H9 (cell line): Measurements from ENCODE around the gene PITRM1. TPM values are rescaled to one million over a fixed set of nuclear protein-coding genes. Genes with fewer than 3 reads are reported as not detected.
A peak's percentile ranks its signal among the peaks of the same experiment; 100 is the strongest.

Source experiments
- DNase-seq: peaks from one replicate; pipeline ENCODE4 v3.0.0-alpha.2; 2017
- H2AFZ ChIP-seq: one replicate; pipeline ENCODE4 v1.6.1; 2013; ENCODE audit warnings: mild to moderate bottlenecking, low read length, control low read depth, moderate library complexity
- H2AK5ac ChIP-seq: 2 replicates; pipeline ENCODE4 v1.6.1; 2013; ENCODE audit warnings: low read length, control low read depth, mixed read lengths; ENCODE audit not compliant: insufficient read length
- H2BK120ac ChIP-seq: one replicate; pipeline ENCODE4 v1.6.1; 2013; ENCODE audit warnings: low read depth, mild to moderate bottlenecking, low read length, control low read depth, inconsistent platforms; ENCODE audit not compliant: poor library complexity, severe bottlenecking
- H2BK12ac ChIP-seq: 2 replicates; pipeline ENCODE4 v1.6.1; 2013; ENCODE audit warnings: low read length, control low read depth, mixed read lengths, low read depth; ENCODE audit not compliant: insufficient read length
- H2BK15ac ChIP-seq: 2 replicates; pipeline ENCODE4 v1.6.1; 2013; ENCODE audit warnings: low read depth, low read length, control low read depth
- H2BK20ac ChIP-seq: one replicate; pipeline ENCODE4 v1.6.1; 2013; ENCODE audit warnings: low read depth, mild to moderate bottlenecking, low read length, control low read depth, inconsistent platforms; ENCODE audit not compliant: poor library complexity, severe bottlenecking
- H2BK5ac ChIP-seq: 2 replicates; pipeline ENCODE4 v1.6.1; 2013; ENCODE audit warnings: low read length, control low read depth, mixed read lengths; ENCODE audit not compliant: insufficient read length
- H3K14ac ChIP-seq: 2 replicates; pipeline ENCODE4 v1.6.1; 2013; ENCODE audit warnings: low read length, control low read depth; ENCODE audit not compliant: insufficient read depth
- H3K18ac ChIP-seq: 2 replicates; pipeline ENCODE4 v1.6.1; 2013; ENCODE audit warnings: low read depth, mild to moderate bottlenecking, mixed read lengths, low read length, control low read depth; ENCODE audit not compliant: insufficient read length
- H3K23ac ChIP-seq: 2 replicates; pipeline ENCODE4 v1.6.1; 2013; ENCODE audit warnings: low read length, control low read depth, mixed read lengths, low read depth; ENCODE audit not compliant: insufficient read length
- H3K23me2 ChIP-seq: 2 replicates; pipeline ENCODE4 v1.6.1; 2013; ENCODE audit warnings: low read depth, mild to moderate bottlenecking, mixed read lengths, low read length, control low read depth; ENCODE audit not compliant: insufficient read length, poor library complexity, severe bottlenecking
- H3K27ac ChIP-seq: 2 replicates; pipeline ENCODE4 v1.5.1; 2013; ENCODE audit warnings: low read length, control low read depth, mixed read lengths, low read depth; ENCODE audit not compliant: insufficient read length
- H3K27me3 ChIP-seq: 2 replicates; pipeline ENCODE4 v1.6.1; 2013; ENCODE audit warnings: low read length, control low read depth, inconsistent platforms; ENCODE audit not compliant: insufficient read depth
- H3K4ac ChIP-seq: 2 replicates; pipeline ENCODE4 v1.6.1; 2013; ENCODE audit warnings: low read depth, mild to moderate bottlenecking, control low read depth, inconsistent platforms, low read length, moderate library complexity
- H3K4me1 ChIP-seq: 2 replicates; pipeline ENCODE4 v1.6.1; 2013; ENCODE audit warnings: low read length, control low read depth, inconsistent platforms; ENCODE audit not compliant: insufficient read depth
- H3K4me2 ChIP-seq: 2 replicates; pipeline ENCODE4 v1.6.1; 2013; ENCODE audit warnings: low read length, control low read depth, mixed read lengths; ENCODE audit not compliant: insufficient read length, insufficient read depth
- H3K56ac ChIP-seq: 2 replicates; pipeline ENCODE4 v1.6.1; 2013; ENCODE audit warnings: low read depth, mild to moderate bottlenecking, mixed read lengths, low read length, control low read depth; ENCODE audit not compliant: insufficient read length
- H3K79me1 ChIP-seq: 2 replicates; pipeline ENCODE4 v1.6.1; 2013; ENCODE audit warnings: low read depth, mild to moderate bottlenecking, moderate library complexity, low read length, control low read depth, inconsistent platforms; ENCODE audit not compliant: insufficient read depth, poor library complexity, severe bottlenecking
- H3K79me2 ChIP-seq: 2 replicates; pipeline ENCODE4 v1.6.1; 2013; ENCODE audit warnings: low read length, control low read depth, inconsistent platforms; ENCODE audit not compliant: insufficient read depth
- H3K9ac ChIP-seq: 2 replicates; pipeline ENCODE4 v1.6.1; 2013; ENCODE audit warnings: low read length, control low read depth, mixed read lengths; ENCODE audit not compliant: insufficient read length; ENCODE audit errors: extremely low read depth
- H3K9me3 ChIP-seq: one replicate; pipeline ENCODE4 v1.6.1; 2013; ENCODE audit warnings: low read depth, low read length, inconsistent platforms; ENCODE audit not compliant: control insufficient read depth
- H3T11ph ChIP-seq: one replicate; pipeline ENCODE4 v1.6.1; 2013; ENCODE audit warnings: mild to moderate bottlenecking, low read length, control low read depth, inconsistent platforms
- H4K20me1 ChIP-seq: one replicate; pipeline ENCODE4 v1.6.1; 2013; ENCODE audit not compliant: control insufficient read depth, insufficient read length, insufficient read depth
- H4K5ac ChIP-seq: 2 replicates; pipeline ENCODE4 v1.6.1; 2013; ENCODE audit warnings: low read depth, mild to moderate bottlenecking, mixed read lengths, low read length, control low read depth; ENCODE audit not compliant: insufficient read length
- H4K8ac ChIP-seq: replicated peaks from 2 replicates; pipeline ENCODE4 v1.6.1; 2013; ENCODE audit warnings: low read length, control low read depth, mixed read lengths, low read depth; ENCODE audit not compliant: insufficient read length
- H4K91ac ChIP-seq: 2 replicates; pipeline ENCODE4 v1.6.1; 2013; ENCODE audit warnings: low read depth, mild to moderate bottlenecking, moderate library complexity, mixed read lengths, low read length, control low read depth; ENCODE audit not compliant: insufficient read length
- H3K27ac Mint-ChIP-seq, 3 experiments: 2 replicates in 2 of 3; 3 replicates in 1 of 3; pipeline ENCODE4 v1.8.0; 2020 to 2021; ENCODE audit warnings: mixed read lengths in 3 of 3, mild to moderate bottlenecking in 1 of 3, moderate library complexity in 1 of 3
- H3K27me3 Mint-ChIP-seq: 2 replicates; pipeline ENCODE4 v1.8.0; 2021; ENCODE audit warnings: low read depth, mild to moderate bottlenecking, moderate library complexity, mixed read lengths
- H3K36me3 Mint-ChIP-seq, 3 experiments: 2 replicates in 2 of 3; 3 replicates in 1 of 3; pipeline ENCODE4 v1.8.0; 2020 to 2021; ENCODE audit warnings: low read depth in 3 of 3, mixed read lengths in 3 of 3; ENCODE audit not compliant: insufficient read depth in 1 of 3
- H3K4me1 Mint-ChIP-seq, 2 experiments: 2 replicates each; pipeline ENCODE4 v1.8.0; 2020; ENCODE audit warnings: mixed read lengths in 2 of 2
- H3K4me3 Mint-ChIP-seq, 2 experiments: 2 replicates in 1 of 2; 3 replicates in 1 of 2; pipeline ENCODE4 v1.8.0; 2020 to 2021; ENCODE audit warnings: mild to moderate bottlenecking in 2 of 2, mixed read lengths in 2 of 2, moderate library complexity in 1 of 2
- H3K9me3 Mint-ChIP-seq, 2 experiments: 2 replicates in 1 of 2; 3 replicates in 1 of 2; pipeline ENCODE4 v1.8.0; 2020; ENCODE audit warnings: mild to moderate bottlenecking in 2 of 2, mixed read lengths in 2 of 2, moderate library complexity in 1 of 2
- WGBS: extraction: QIAGEN DNeasy Blood & Tissue Kit; methylation state at CpG from one replicate; pipeline ENCODE4 v1.1.7; 2013; ENCODE audit warnings: missing lambda C conversion rate, low lambda C conversion rate, mixed read lengths; ENCODE audit not compliant: insufficient read length; ENCODE audit errors: extremely low coverage; 5-methylcytosine and 5-hydroxymethylcytosine counted together
- total RNA-seq: library from RNA; stranded (reverse); gene quantifications from 2 replicates; pipeline ENCODE4 v1.2.1, GENCODE V29; 2021
- TF ChIP-seq, protein P1 (sequence below): fragments of 200-600 bp; sonication (generic); conservative IDR thresholded peaks from 3 replicates; pipeline ENCODE4 v1.8.0; 2021; ENCODE audit warnings: antibody characterized with exemption, mild to moderate bottlenecking

PITRM1 gene
- total RNA-seq, 1 experiment from 2014 or later = 27.8 TPM

DNA sequence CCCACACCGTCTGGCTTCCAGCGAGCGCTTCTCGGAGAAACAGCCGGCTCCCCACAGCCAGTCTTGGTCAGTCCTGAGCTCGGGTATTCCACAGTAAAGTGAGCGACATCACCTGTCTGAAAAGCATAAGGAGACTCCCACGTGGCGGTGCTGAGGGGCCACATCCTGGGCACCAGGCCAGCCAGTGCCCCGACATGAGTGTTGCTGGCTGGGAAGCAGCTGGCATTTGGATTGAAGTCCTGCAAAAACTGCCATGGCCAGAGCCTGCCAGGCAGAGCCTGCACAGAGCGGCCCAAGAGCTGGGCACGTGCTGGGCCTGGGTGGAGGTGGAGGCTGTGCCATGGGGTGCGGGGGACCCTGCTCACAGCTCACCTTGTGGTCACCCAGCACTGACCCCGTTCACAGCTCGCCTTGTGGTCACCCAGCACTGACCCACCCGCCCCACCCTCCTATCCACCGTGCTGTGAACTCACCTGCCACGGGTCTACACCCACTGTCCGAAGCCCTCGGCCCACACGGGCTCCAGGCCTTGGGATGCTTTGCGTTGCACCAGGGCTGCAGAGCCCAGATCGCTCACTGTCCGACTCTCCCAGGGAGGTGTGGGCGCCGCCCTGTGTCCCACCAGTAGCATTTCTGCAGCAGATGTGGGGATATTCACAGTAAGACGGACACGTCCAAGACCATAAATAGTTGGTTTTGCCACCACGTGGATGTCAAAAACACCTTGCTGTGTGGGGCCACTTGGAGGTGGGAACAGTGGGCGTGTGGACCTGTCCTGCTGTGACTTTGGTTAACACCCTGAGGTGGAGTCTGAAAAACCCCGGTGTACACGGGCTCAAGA, 48.8 kb downstream of the PITRM1 start:
- TF ChIP-seq, protein P1, sequence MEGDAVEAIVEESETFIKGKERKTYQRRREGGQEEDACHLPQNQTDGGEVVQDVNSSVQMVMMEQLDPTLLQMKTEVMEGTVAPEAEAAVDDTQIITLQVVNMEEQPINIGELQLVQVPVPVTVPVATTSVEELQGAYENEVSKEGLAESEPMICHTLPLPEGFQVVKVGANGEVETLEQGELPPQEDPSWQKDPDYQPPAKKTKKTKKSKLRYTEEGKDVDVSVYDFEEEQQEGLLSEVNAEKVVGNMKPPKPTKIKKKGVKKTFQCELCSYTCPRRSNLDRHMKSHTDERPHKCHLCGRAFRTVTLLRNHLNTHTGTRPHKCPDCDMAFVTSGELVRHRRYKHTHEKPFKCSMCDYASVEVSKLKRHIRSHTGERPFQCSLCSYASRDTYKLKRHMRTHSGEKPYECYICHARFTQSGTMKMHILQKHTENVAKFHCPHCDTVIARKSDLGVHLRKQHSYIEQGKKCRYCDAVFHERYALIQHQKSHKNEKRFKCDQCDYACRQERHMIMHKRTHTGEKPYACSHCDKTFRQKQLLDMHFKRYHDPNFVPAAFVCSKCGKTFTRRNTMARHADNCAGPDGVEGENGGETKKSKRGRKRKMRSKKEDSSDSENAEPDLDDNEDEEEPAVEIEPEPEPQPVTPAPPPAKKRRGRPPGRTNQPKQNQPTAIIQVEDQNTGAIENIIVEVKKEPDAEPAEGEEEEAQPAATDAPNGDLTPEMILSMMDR = no peak
- H3K4me3 Mint-ChIP-seq = no peak overlapping the region
- no peak overlapping the region for H2AFZ ChIP-seq
- H2BK12ac ChIP-seq = no peak overlapping the region
- 0 out of 7 replicates have a peak overlapping the region, but pooled peaks of 1 of the 3 experiments have one; percentile 87 for H3K27ac Mint-ChIP-seq
- no peak overlapping the region for H3K4ac ChIP-seq
- H4K91ac ChIP-seq = no peak overlapping the region
- no peaks in the 10 kb centered on the region for H3K9me3 Mint-ChIP-seq
- no peak overlapping the region for H3K4me2 ChIP-seq
- no peak overlapping the region for H3K18ac ChIP-seq
- no peak overlapping the region for H2BK20ac ChIP-seq
- H3K27ac ChIP-seq = no peak overlapping the region
- H3K4me1 ChIP-seq = no peaks in the 10 kb centered on the region
- H3K56ac ChIP-seq = no peak overlapping the region
- peaks cover 33 to 79% (median 73%) of the 10 kb centered on the region in 3 experiments; a peak in 6 of 7 replicates for H3K36me3 Mint-ChIP-seq
- H3K9ac ChIP-seq = no peak overlapping the region
- no peaks in the 10 kb centered on the region for H4K20me1 ChIP-seq
- no peak overlapping the region for H2BK15ac ChIP-seq
- no peak overlapping the region for H4K5ac ChIP-seq
- no peaks in the 10 kb centered on the region for H3K27me3 ChIP-seq
- H3K14ac ChIP-seq = no peak overlapping the region
- H2AK5ac ChIP-seq = no peak overlapping the region
- no peak overlapping the region for H2BK120ac ChIP-seq
- WGBS = no CpG with 5 or more reads among the region's 32 CpGs
- no peaks in the 10 kb centered on the region for H3K9me3 ChIP-seq
- no peaks in the 10 kb centered on the region for H3K4me1 Mint-ChIP-seq
- no peak for DNase-seq
- no peaks in the 10 kb centered on the region for H3K23me2 ChIP-seq
- no peaks in the 10 kb centered on the region for H3K79me2 ChIP-seq
- no peak overlapping the region for H4K8ac ChIP-seq
- H3T11ph ChIP-seq = no peak overlapping the region
- H3K23ac ChIP-seq = no peak overlapping the region
- no peaks in the 10 kb centered on the region for H3K79me1 ChIP-seq
- no peak overlapping the region for H2BK5ac ChIP-seq
- no peaks in the 10 kb centered on the region for H3K27me3 Mint-ChIP-seq
